Measurements from ENCODE around the gene C1QTNF12.

C1QTNF12 gene

GRCh38 chr1:1291023-1291528, 44.6 kb upstream of the C1QTNF12 start:
- Histone ChIP-seq H3K27ac (no peak overlapping the region), H3K9ac (ENCODE audit: insufficient read length) (no peak overlapping the region), H3K36me3 (ENCODE audit: insufficient read depth, low read length) (no peaks in the 10 kb centered on the region), H3K9me3 (ENCODE audit: low read depth, low read length) (no peaks in the 10 kb centered on the region), H3K4me3 (no peak overlapping the region)
- no peak for TF ChIP-seq POLR2AphosphoS5 (IDR thresholded peaks at IDR 0.05; ENCODE audit: borderline replicate concordance, low read depth, low read length)
- no peak for TF ChIP-seq FOXP2 (optimal IDR thresholded peaks at IDR 0.05; ENCODE audit: control extremely low read depth, extremely low read length, insufficient read depth)
- TF ChIP-seq EZH2 (IDR thresholded peaks at IDR 0.05) = no peak
- no peak for DNase-seq (ENCODE audit: low read depth, low spot score)

DNA sequence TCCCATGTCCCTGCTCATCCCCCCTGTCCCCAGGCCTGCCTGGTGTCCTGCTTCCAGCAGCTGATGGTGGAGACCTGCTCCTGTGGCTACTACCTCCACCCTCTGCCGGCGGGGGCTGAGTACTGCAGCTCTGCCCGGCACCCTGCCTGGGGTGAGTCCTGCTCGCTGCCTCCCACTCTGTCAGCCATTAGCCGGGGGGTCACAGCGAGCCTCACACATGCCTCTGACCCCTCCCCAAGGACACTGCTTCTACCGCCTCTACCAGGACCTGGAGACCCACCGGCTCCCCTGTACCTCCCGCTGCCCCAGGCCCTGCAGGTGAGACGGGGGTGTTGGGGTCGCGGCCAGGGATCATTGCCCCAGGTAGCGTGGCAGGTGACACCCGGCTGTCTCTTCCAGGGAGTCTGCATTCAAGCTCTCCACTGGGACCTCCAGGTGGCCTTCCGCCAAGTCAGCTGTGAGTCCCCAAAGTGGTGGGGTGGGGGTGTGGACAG, 43.8 kb upstream of the C1QTNF12 start:
- Histone ChIP-seq H3K27ac (no peak overlapping the region), H3K36me3 (ENCODE audit: insufficient read depth, low read length) (no peaks in the 10 kb centered on the region), H3K4me3 (no peak overlapping the region), H3K9ac (ENCODE audit: insufficient read length) (no peak overlapping the region), H3K9me3 (ENCODE audit: low read depth, low read length) (no peaks in the 10 kb centered on the region)
- no peak for DNase-seq (ENCODE audit: low read depth, low spot score)
- TF ChIP-seq EZH2 (IDR thresholded peaks at IDR 0.05) (no peak), FOXP2 (optimal IDR thresholded peaks at IDR 0.05; ENCODE audit: control extremely low read depth, extremely low read length, insufficient read depth) (no peak), POLR2AphosphoS5 (IDR thresholded peaks at IDR 0.05; ENCODE audit: borderline replicate concordance, low read depth, low read length) (no peak)

- Histone ChIP-seq H3K4me3 (no peak overlapping the region), H3K36me3 (ENCODE audit: insufficient read depth, low read length) (no peaks in the 10 kb centered on the region), H3K27ac (no peak overlapping the region), H3K9ac (ENCODE audit: insufficient read length) (no peak overlapping the region), H3K9me3 (ENCODE audit: low read depth, low read length) (no peaks in the 10 kb centered on the region)
- TF ChIP-seq POLR2AphosphoS5 (IDR thresholded peaks at IDR 0.05; ENCODE audit: borderline replicate concordance, low read depth, low read length) = no peak
- TF ChIP-seq EZH2 (IDR thresholded peaks at IDR 0.05) = no peak
- TF ChIP-seq FOXP2 (optimal IDR thresholded peaks at IDR 0.05; ENCODE audit: control extremely low read depth, extremely low read length, insufficient read depth) = no peak
- DNase-seq (ENCODE audit: low read depth, low spot score) = no peak
Measured at GRCh38 chr1:1287288-1288110, 41.0 kb upstream of the C1QTNF12 start.

DNA sequence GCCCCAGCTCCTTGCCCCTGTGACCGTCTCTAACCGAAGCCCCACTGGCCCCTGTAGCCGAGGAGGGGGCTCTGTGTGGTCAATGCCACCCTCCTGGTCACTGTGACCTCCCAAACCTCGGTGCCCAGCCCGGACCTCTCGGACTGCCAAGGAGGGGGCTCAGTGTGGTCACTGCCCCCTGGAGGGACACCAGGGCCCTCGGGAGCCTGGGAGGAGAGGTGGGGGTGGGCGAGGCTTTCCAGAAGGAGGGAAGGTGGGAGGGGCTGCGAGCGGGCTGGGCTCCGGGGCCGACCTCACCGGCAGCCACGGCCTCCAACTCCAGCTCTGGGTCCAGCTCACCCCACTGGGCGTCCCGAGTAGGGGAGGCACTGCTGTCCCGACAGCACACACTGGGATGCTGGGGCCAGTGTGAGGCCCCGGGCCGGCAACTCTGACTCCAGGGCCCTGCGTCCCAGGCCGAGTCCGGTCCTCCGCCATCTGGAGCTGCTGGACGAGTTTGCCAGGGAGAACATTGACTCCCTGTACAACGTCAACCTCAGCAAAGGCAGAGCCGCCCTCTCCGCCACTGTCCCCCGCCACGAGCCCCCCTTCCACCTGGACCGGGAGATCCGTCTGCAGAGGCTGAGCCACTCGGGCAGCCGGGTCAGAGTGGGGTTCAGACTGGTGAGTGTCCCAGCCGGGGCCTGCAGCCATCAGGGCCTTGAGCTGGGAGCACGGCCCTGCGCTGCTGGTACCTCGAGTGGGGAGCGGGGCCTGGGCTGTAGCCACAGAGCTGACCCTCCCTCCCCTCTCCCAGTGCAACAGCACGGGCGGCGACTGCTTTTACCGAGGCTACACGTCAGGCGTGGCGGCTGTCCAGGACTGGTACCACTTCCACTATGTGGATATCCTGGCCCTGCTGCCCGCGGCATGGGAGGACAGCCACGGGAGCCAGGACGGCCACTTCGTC, 40.1 kb upstream of the C1QTNF12 start:
- no peaks in the 10 kb centered on the region for H3K36me3 ChIP-seq (ENCODE audit: insufficient read depth, low read length)
- TF ChIP-seq EZH2 (IDR thresholded peaks at IDR 0.05) (no peak), POLR2AphosphoS5 (IDR thresholded peaks at IDR 0.05; ENCODE audit: borderline replicate concordance, low read depth, low read length) (no peak)
- no peaks in the 10 kb centered on the region for H3K9me3 ChIP-seq (ENCODE audit: low read depth, low read length)
- no peak overlapping the region for H3K9ac ChIP-seq (ENCODE audit: insufficient read length)
- no peak for DNase-seq (ENCODE audit: low read depth, low spot score)
- no peak overlapping the region for H3K4me3 ChIP-seq
- H3K27ac ChIP-seq = no peak overlapping the region

- Histone ChIP-seq H3K4me3 (no peak overlapping the region), H3K27ac (no peak overlapping the region), H3K36me3 (ENCODE audit: insufficient read depth, low read length) (no peaks in the 10 kb centered on the region), H3K9ac (ENCODE audit: insufficient read length) (no peak overlapping the region), H3K9me3 (ENCODE audit: low read depth, low read length) (no peaks in the 10 kb centered on the region)
- DNase-seq (ENCODE audit: low read depth, low spot score) = no peak
- TF ChIP-seq FOXP2 (optimal IDR thresholded peaks at IDR 0.05; ENCODE audit: control extremely low read depth, extremely low read length, insufficient read depth) (no peak), EZH2 (IDR thresholded peaks at IDR 0.05) (no peak), POLR2AphosphoS5 (IDR thresholded peaks at IDR 0.05; ENCODE audit: borderline replicate concordance, low read depth, low read length) (no peak)
Measured at GRCh38 chr1:1285611-1286311, 39.2 kb upstream of the C1QTNF12 start.

DNA sequence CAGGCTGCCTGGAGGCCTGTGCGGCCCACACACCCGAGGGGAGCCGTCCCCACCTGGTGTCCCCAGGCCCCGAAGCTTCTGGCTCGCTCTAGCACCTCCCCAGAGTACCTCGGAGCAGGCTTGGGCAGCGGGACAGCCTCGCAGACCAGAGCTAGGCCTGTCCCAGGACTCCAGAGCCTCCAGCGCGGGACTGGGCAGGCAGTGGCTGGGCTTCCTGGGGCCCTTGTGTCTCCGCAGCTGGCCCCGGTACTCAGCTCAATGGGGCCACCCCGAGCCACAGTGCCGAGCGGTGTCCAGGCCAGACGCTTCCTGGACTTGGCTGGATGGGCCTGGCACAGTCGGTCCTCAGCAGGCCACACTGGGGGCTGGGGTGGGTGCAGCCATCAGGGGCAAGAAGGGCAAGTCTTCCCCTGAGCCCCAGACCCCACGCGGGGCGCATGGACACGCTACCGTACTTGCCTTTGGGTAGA, 38.6 kb upstream of the C1QTNF12 start:
- Histone ChIP-seq H3K9me3 (ENCODE audit: low read depth, low read length) (no peaks in the 10 kb centered on the region), H3K4me3 (no peak overlapping the region), H3K9ac (ENCODE audit: insufficient read length) (no peak overlapping the region), H3K36me3 (ENCODE audit: insufficient read depth, low read length) (no peaks in the 10 kb centered on the region), H3K27ac (no peak overlapping the region)
- no peak for DNase-seq (ENCODE audit: low read depth, low spot score)
- TF ChIP-seq FOXP2 (optimal IDR thresholded peaks at IDR 0.05; ENCODE audit: control extremely low read depth, extremely low read length, insufficient read depth) = no peak
- TF ChIP-seq POLR2AphosphoS5 (IDR thresholded peaks at IDR 0.05; ENCODE audit: borderline replicate concordance, low read depth, low read length) = no peak
- no peak for TF ChIP-seq EZH2 (IDR thresholded peaks at IDR 0.05)

GRCh38 chr1:1284221-1285101, 37.9 kb upstream of the C1QTNF12 start:
- no peak overlapping the region for H3K4me3 ChIP-seq
- no peak for DNase-seq (ENCODE audit: low read depth, low spot score)
- H3K36me3 ChIP-seq (ENCODE audit: insufficient read depth, low read length) = no peaks in the 10 kb centered on the region
- no peak overlapping the region for H3K9ac ChIP-seq (ENCODE audit: insufficient read length)
- no peak overlapping the region for H3K27ac ChIP-seq
- no peaks in the 10 kb centered on the region for H3K9me3 ChIP-seq (ENCODE audit: low read depth, low read length)
- TF ChIP-seq POLR2AphosphoS5 (IDR thresholded peaks at IDR 0.05; ENCODE audit: borderline replicate concordance, low read depth, low read length) (no peak), EZH2 (IDR thresholded peaks at IDR 0.05) (no peak), FOXP2 (optimal IDR thresholded peaks at IDR 0.05; ENCODE audit: control extremely low read depth, extremely low read length, insufficient read depth) (no peak)
